ENCODE data around the gene KIF21A. TPM values are rescaled to one million over a fixed set of nuclear protein-coding genes. Genes with fewer than 3 reads are reported as not detected.

Gene KIF21A
- polyA plus RNA-seq, 1 experiment: 1.4 TPM

- Histone ChIP-seq H3K9me3 (ENCODE audit: control insufficient read depth, insufficient read depth, low read length) (no peaks in the 10 kb centered on the region), H3K4me3 (ENCODE audit: low read depth, low read length) (no peak overlapping the region), H3K27ac (ENCODE audit: low read depth, low read length) (no peak overlapping the region), H3K27me3 (ENCODE audit: control insufficient read depth, insufficient read depth, low read length) (no peaks in the 10 kb centered on the region)
- ChIA-PET CTCF (no interaction called here), POLR2A (no interaction called here)
- no peak for DNase-seq (ENCODE audit: low read depth, low spot score)
- TF ChIP-seq CTCF (IDR thresholded peaks at IDR 0.05; ENCODE audit: low read depth, low read length): no peak
Observed at GRCh38 chr12:39435531-39435930, 7.4 kb downstream of the KIF21A start.

GRCh38 chr12:39431797-39432196, 11.1 kb downstream of the KIF21A start:
- no peak overlapping the region for H3K4me3 ChIP-seq (ENCODE audit: low read depth, low read length)
- H3K9me3 ChIP-seq (ENCODE audit: control insufficient read depth, insufficient read depth, low read length): no peaks in the 10 kb centered on the region
- POLR2A ChIA-PET: no interaction called here
- no peak overlapping the region for H3K27ac ChIP-seq (ENCODE audit: low read depth, low read length)
- CTCF ChIA-PET: no interaction called here
- no peak for DNase-seq (ENCODE audit: low read depth, low spot score)
- no peaks in the 10 kb centered on the region for H3K27me3 ChIP-seq (ENCODE audit: control insufficient read depth, insufficient read depth, low read length)
- TF ChIP-seq CTCF (IDR thresholded peaks at IDR 0.05; ENCODE audit: low read depth, low read length): no peak

GRCh38 chr12:39431002-39431796, 11.7 kb downstream of the KIF21A start:
- no peak overlapping the region for H3K4me3 ChIP-seq (ENCODE audit: low read depth, low read length)
- CTCF ChIA-PET: no interaction called here
- TF ChIP-seq CTCF (IDR thresholded peaks at IDR 0.05; ENCODE audit: low read depth, low read length): no peak
- POLR2A ChIA-PET: no interaction called here
- no peak overlapping the region for H3K27ac ChIP-seq (ENCODE audit: low read depth, low read length)
- H3K9me3 ChIP-seq (ENCODE audit: control insufficient read depth, insufficient read depth, low read length): no peaks in the 10 kb centered on the region
- H3K27me3 ChIP-seq (ENCODE audit: control insufficient read depth, insufficient read depth, low read length): no peaks in the 10 kb centered on the region
- no peak for DNase-seq (ENCODE audit: low read depth, low spot score)

- CTCF ChIA-PET: no interaction called here
- POLR2A ChIA-PET: no interaction called here
- no peak for DNase-seq (ENCODE audit: low read depth, low spot score)
- no peak overlapping the region for H3K27ac ChIP-seq (ENCODE audit: low read depth, low read length)
- no peaks in the 10 kb centered on the region for H3K9me3 ChIP-seq (ENCODE audit: control insufficient read depth, insufficient read depth, low read length)
- no peak overlapping the region for H3K4me3 ChIP-seq (ENCODE audit: low read depth, low read length)
- no peak for TF ChIP-seq CTCF (IDR thresholded peaks at IDR 0.05; ENCODE audit: low read depth, low read length)
- H3K27me3 ChIP-seq (ENCODE audit: control insufficient read depth, insufficient read depth, low read length): no peaks in the 10 kb centered on the region
Observed at GRCh38 chr12:39429809-39430208, 13.1 kb downstream of the KIF21A start.

- H3K27me3 ChIP-seq (ENCODE audit: control insufficient read depth, insufficient read depth, low read length): no peaks in the 10 kb centered on the region
- POLR2A ChIA-PET: no interaction called here
- no peak overlapping the region for H3K4me3 ChIP-seq (ENCODE audit: low read depth, low read length)
- no peak for DNase-seq (ENCODE audit: low read depth, low spot score)
- no peaks in the 10 kb centered on the region for H3K9me3 ChIP-seq (ENCODE audit: control insufficient read depth, insufficient read depth, low read length)
- CTCF ChIA-PET: no interaction called here
- no peak for TF ChIP-seq CTCF (IDR thresholded peaks at IDR 0.05; ENCODE audit: low read depth, low read length)
- no peak overlapping the region for H3K27ac ChIP-seq (ENCODE audit: low read depth, low read length)
Observed at GRCh38 chr12:39427360-39427808, 15.5 kb downstream of the KIF21A start.
